Effector memory CD8-positive, alpha-beta T cell (primary cell): Measurements from ENCODE around the gene HOXD13.

Experiments used
- ATAC-seq: fragments of 150-1000 bp; cut with Tn5 transposase; replicated peaks from 2 replicates; pipeline ENCODE4 v1.10.0; 2021; ENCODE audit warnings: mild to moderate bottlenecking, moderate library complexity
- DNase-seq, 3 experiments: peaks; one replicate each; pipeline ENCODE4 v3.0.0; 2021
- H3K27ac Mint-ChIP-seq, 2 donors: one replicate each; pipeline ENCODE4 v1.8.0; 2022; ENCODE audit warnings: mild to moderate bottlenecking in 2 of 2, mixed read lengths in 2 of 2, moderate library complexity in 2 of 2
- H3K27me3 Mint-ChIP-seq, 2 donors: one replicate each; pipeline ENCODE4 v1.8.0; 2022; ENCODE audit warnings: mixed read lengths in 2 of 2
- H3K36me3 Mint-ChIP-seq: one replicate; pipeline ENCODE4 v1.8.0; 2022; ENCODE audit warnings: mild to moderate bottlenecking, moderate library complexity, mixed read lengths; ENCODE audit not compliant: insufficient read depth
- H3K4me1 Mint-ChIP-seq, 2 donors: one replicate each; pipeline ENCODE4 v1.8.0; 2022; ENCODE audit warnings: low read depth in 2 of 2, mixed read lengths in 2 of 2
- H3K4me3 Mint-ChIP-seq, 2 donors: one replicate each; pipeline ENCODE4 v1.8.0; 2022; ENCODE audit warnings: mild to moderate bottlenecking in 2 of 2, mixed read lengths in 2 of 2, moderate library complexity in 2 of 2
- H3K9me3 Mint-ChIP-seq, 2 donors: one replicate each; pipeline ENCODE4 v1.8.0; 2022; ENCODE audit warnings: mixed read lengths in 2 of 2

The HOXD13 gene

GRCh38 chr2:176120364-176121189 is 28.1 kb downstream of the HOXD13 start:
- ATAC-seq = no peak
- peaks cover 56% of the 10 kb centered on the region for H3K36me3 Mint-ChIP-seq
- H3K27ac Mint-ChIP-seq = peak overlapping the region in 1 of 2 donors; percentile 20

GRCh38 chr2:176121190-176122051 is 28.9 kb downstream of the HOXD13 start:
- Mint-ChIP-seq H3K4me1 (peaks cover 4 to 9% of the 10 kb centered on the region in 2 donors), H3K4me3 (peak overlapping the region in 1 of 2 donors; percentile 19), H3K27me3 (peaks cover 83 to 85% of the 10 kb centered on the region in 2 donors), H3K36me3 (peaks cover 51% of the 10 kb centered on the region), H3K9me3 (no peaks in the 10 kb centered on the region), H3K27ac (peak overlapping the region in 1 of 2 donors; percentile 20)
- ATAC-seq (no peak), DNase-seq (no peak)

More at GRCh38 chr2:176120364-176121189, 28.1 kb downstream of the HOXD13 start:
- peaks cover 4 to 9% of the 10 kb centered on the region in 2 donors for H3K4me1 Mint-ChIP-seq
- H3K9me3 Mint-ChIP-seq = no peaks in the 10 kb centered on the region
- peak overlapping the region in 1 of 2 donors; percentile 19 for H3K4me3 Mint-ChIP-seq
- no peak for DNase-seq
- H3K27me3 Mint-ChIP-seq = peaks cover 83 to 85% of the 10 kb centered on the region in 2 donors

- peaks cover 83 to 85% of the 10 kb centered on the region in 2 donors for H3K27me3 Mint-ChIP-seq
- H3K4me3 Mint-ChIP-seq = peak overlapping the region; percentile 43 to 49
- ATAC-seq (peak; percentile 35), DNase-seq (no peak)
- no peak overlapping the region for H3K27ac Mint-ChIP-seq
- peaks cover 49% of the 10 kb centered on the region for H3K36me3 Mint-ChIP-seq
- H3K4me1 Mint-ChIP-seq = peaks cover 6 to 9% of the 10 kb centered on the region in 2 donors
- no peaks in the 10 kb centered on the region for H3K9me3 Mint-ChIP-seq
Measured at GRCh38 chr2:176122052-176122682, 29.6 kb downstream of the HOXD13 start.

- Mint-ChIP-seq H3K9me3 (no peaks in the 10 kb centered on the region), H3K4me3 (peak within 1 kb of the TSS; percentile 43 to 49), H3K27me3 (peaks cover 83 to 85% of the 10 kb centered on the region in 2 donors), H3K4me1 (peaks cover 5 to 12% of the 10 kb centered on the region in 2 donors), H3K27ac (peak within 1 kb of the TSS in 1 of 2 donors; percentile 44), H3K36me3 (peaks cover 44% of the 10 kb centered on the region)
- DNase-seq (no peak), ATAC-seq (peak; percentile 51)
Measured at GRCh38 chr2:176122683-176123410, 30.3 kb downstream of the HOXD13 start, which contains the start of gene HOXD9. Gene HOXD9 (plus strand): TSS chr2:176122719. CDS start chr2:176122769, 50 bp downstream.

- H3K27me3 Mint-ChIP-seq = peaks cover 83 to 85% of the 10 kb centered on the region in 2 donors
- peaks cover 47% of the 10 kb centered on the region for H3K36me3 Mint-ChIP-seq
- no peaks in the 10 kb centered on the region for H3K9me3 Mint-ChIP-seq
- H3K4me1 Mint-ChIP-seq = peaks cover 8 to 12% of the 10 kb centered on the region in 2 donors
- H3K4me3 Mint-ChIP-seq = peak overlapping the region; percentile 16 to 40
- peak overlapping the region in 1 of 2 donors; percentile 44 for H3K27ac Mint-ChIP-seq
- no peak for ATAC-seq
- DNase-seq = no peak
Measured at GRCh38 chr2:176123411-176124109, 31.0 kb downstream of the HOXD13 start.

GRCh38 chr2:176124110-176124946 is 31.8 kb downstream of the HOXD13 start:
- Mint-ChIP-seq H3K27ac (no peak overlapping the region), H3K36me3 (peaks cover 55% of the 10 kb centered on the region), H3K9me3 (no peaks in the 10 kb centered on the region), H3K4me3 (peak overlapping the region; percentile 16 to 24), H3K4me1 (peaks cover 9 to 13% of the 10 kb centered on the region in 2 donors), H3K27me3 (peaks cover 83 to 85% of the 10 kb centered on the region in 2 donors)
- ATAC-seq (no peak), DNase-seq (no peak)

GRCh38 chr2:176124947-176125771 is 32.6 kb downstream of the HOXD13 start:
- H3K27me3 Mint-ChIP-seq = peaks cover 75 to 77% of the 10 kb centered on the region in 2 donors
- ATAC-seq = no peak

GRCh38 chr2:176125772-176126054 is 33.2 kb downstream of the HOXD13 start:
- Mint-ChIP-seq H3K4me3 (no peak overlapping the region), H3K27me3 (peaks cover 72 to 75% of the 10 kb centered on the region in 2 donors), H3K4me1 (peaks cover 9 to 13% of the 10 kb centered on the region in 2 donors), H3K36me3 (peaks cover 55% of the 10 kb centered on the region), H3K27ac (no peak overlapping the region), H3K9me3 (no peaks in the 10 kb centered on the region)
- DNase-seq (no peak), ATAC-seq (no peak)

More at GRCh38 chr2:176124947-176125771, 32.6 kb downstream of the HOXD13 start:
- peaks cover 9 to 13% of the 10 kb centered on the region in 2 donors for H3K4me1 Mint-ChIP-seq
- no peaks in the 10 kb centered on the region for H3K9me3 Mint-ChIP-seq
- DNase-seq = no peak
- no peak overlapping the region for H3K27ac Mint-ChIP-seq
- H3K36me3 Mint-ChIP-seq = peaks cover 56% of the 10 kb centered on the region
- H3K4me3 Mint-ChIP-seq = no peak overlapping the region

- ATAC-seq (no peak), DNase-seq (peak; percentile 67 to 72 (median 69))
- H3K36me3 Mint-ChIP-seq = peaks cover 55% of the 10 kb centered on the region
- H3K27me3 Mint-ChIP-seq = peaks cover 74 to 78% of the 10 kb centered on the region in 2 donors
- no peaks in the 10 kb centered on the region for H3K9me3 Mint-ChIP-seq
- H3K27ac Mint-ChIP-seq = no peak overlapping the region
- peaks cover 9 to 15% of the 10 kb centered on the region in 2 donors for H3K4me1 Mint-ChIP-seq
- no peak overlapping the region for H3K4me3 Mint-ChIP-seq
Measured at GRCh38 chr2:176126929-176127773, 34.6 kb downstream of the HOXD13 start.

GRCh38 chr2:176127774-176128072 is 35.2 kb downstream of the HOXD13 start:
- ATAC-seq (no peak), DNase-seq (no peak)
- Mint-ChIP-seq H3K27ac (peak overlapping the region; percentile 57 to 78), H3K36me3 (peaks cover 55% of the 10 kb centered on the region), H3K4me1 (peaks cover 10 to 19% of the 10 kb centered on the region in 2 donors), H3K9me3 (no peaks in the 10 kb centered on the region), H3K27me3 (peaks cover 80 to 83% of the 10 kb centered on the region in 2 donors), H3K4me3 (peak overlapping the region; percentile 28 to 32)
